GM18502 (cell line): ENCODE measurements around the gene GINS2.

Experiments
- ATAC-seq: cut with Tn5 transposase; IDR thresholded peaks from one replicate; pipeline ENCODE4 v1.9.1; 2021; ENCODE audit warnings: mild to moderate bottlenecking; ENCODE audit not compliant: unreplicated experiment, poor library complexity

The GINS2 gene

DNA sequence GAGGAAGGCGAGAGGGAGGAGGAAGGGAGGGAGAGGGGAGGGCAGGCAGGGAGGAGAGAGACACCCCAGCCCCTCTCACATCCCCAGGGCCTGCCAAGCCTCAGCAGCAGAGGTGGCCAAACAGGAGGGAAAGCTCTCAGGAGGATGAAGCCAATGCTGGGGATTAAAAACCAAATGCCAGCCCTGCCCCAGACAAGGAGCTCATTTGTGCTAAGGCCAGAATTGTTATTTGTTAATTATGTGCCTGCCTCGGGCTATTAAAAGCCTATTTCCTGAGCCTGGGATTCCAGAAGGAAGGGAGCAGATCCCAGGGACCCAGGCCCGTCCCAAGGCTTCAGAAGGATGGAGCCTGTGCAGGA is 27.9 kb upstream of the GINS2 start:
- ATAC-seq = no peak

DNA sequence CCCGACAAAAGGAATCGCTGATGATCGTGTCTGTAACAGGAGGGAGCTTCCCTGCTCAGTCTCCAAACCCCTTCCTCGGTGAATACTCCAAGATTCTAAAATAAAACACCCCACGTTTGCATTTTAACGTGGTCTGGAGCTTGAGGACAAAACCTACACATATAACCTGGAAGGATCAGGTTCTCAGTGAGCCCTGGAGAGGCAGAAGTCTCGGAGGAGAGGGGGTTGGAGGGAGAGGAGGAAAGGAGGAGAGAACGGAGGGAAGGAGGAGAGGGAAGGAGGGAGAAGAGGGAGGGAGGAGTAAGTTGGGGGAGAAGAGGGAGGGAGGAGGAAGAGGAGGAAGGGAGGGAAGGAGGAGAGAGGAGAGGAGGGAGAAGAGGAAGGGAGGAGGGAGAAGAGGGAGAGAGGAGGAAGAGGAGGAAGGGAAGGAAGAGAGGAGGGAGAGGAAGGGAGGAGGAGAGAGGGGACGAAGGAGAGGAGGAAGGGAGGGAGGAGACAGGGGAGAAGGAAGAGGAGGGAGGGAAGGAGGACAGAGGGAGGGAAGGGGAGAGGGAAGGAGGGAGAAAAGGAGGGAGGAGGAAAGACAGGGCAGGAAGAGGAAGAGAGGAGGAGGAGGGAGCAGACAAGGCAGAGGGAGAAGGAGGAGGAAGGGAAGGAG is 27.4 kb upstream of the GINS2 start:
- ATAC-seq = no peak

DNA sequence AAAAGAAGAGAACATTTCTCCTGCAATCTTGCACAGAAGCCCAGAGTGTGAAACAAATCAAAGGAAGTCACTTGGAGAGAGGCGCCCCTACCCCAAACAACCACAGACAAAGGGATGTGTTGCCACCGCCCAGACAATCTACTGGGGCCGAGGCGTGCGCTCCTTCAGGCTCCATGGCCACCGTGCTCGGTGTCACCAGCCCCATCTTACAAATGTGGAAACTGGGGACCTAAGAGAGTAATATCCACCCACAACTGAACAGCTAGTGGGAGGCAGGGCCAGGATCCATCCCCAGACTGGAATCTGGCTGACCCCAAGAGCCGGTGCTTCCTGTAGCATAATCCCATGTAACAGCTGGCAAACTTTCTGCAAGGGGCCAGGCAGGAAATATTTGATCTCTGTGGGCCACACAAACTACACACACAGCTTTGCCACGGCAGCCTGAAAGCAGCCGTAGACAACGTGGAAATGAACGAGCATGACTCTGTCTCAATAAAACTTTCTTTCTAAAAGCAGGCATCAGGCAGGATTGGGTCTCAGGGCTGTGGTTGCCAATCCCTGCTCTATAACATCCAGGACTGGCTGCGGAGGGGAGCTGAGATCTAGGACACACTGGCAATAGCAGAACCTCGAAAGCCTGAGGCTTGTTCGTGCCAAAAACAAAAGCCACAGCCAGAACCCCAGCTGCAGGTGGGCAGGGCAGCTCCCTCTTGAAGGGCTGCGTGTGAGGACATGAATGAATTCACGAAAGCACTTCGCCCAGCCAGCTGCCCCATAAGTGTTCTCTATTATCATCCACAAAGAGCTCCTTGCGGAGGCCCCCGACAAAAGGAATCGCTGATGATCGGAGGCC is 26.6 kb upstream of the GINS2 start:
- ATAC-seq = no peak

DNA sequence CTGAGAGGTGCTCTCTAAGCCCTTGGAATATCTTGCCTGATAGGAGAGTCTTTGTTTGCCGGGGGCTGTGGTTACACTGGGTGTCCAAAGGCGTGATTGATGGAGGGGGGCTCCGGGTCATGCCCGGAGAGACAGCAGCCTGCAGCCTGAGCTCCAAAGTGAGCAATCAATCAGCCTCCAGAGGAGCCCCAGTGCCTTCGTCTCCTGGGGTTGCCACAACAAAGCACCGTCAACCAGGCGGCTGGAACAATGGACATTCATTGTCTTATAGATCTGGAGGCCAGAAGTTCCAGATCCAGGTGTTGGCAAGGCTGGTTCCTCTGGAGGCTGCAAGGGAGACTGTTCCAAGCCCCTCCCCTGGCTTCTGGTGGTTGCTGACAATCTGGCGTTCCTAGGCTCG is 24.0 kb upstream of the GINS2 start:
- ATAC-seq = no peak

DNA sequence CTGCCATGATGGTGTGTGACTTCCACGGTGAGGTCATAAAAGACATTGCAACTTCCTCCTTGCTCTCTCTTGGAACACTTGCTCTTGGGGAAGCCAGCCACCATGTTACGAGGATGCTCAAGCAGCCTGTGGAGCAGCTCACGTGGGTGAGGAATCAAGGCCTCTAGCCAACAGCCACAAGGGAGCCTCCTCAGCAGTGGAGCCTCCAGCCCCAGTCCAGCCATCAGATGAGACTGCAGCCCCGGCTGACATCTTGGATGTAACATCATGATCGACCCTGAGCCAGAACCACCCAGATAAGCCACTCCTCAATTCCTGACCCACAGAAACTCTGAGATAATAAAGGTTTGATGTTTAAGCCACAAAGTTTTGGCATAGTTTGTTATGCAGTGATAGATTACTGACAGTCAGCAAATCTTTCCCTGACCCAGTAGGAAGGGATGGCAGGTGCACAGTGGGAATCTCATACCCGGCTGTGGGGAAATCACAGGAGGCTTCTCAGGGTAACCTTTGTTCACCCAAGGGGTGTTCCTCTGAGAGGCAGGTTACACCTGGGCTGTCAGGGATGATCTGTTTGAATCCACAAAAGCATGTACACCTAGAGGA is 23.3 kb upstream of the GINS2 start:
- no peak for ATAC-seq

DNA sequence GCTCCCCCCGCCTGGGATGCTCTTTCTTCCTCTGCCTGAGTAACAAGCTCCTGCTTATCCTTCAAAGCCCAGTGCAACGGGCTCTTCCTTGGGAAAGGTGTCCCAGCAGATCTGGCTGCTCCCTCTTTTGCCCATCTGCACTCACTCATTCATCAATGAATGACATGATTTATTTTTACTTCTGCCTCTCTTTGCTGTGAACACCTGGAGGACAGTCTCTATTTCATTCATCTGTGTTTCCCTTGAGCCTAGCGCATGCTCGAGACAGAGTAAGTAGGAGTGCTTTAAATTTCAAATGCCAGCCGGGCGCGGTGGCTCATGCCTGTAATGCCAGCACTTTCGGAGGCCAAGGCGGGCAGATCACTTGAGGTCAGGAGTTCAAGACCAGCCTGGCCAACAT is 22.0 kb upstream of the GINS2 start:
- no peak for ATAC-seq

DNA sequence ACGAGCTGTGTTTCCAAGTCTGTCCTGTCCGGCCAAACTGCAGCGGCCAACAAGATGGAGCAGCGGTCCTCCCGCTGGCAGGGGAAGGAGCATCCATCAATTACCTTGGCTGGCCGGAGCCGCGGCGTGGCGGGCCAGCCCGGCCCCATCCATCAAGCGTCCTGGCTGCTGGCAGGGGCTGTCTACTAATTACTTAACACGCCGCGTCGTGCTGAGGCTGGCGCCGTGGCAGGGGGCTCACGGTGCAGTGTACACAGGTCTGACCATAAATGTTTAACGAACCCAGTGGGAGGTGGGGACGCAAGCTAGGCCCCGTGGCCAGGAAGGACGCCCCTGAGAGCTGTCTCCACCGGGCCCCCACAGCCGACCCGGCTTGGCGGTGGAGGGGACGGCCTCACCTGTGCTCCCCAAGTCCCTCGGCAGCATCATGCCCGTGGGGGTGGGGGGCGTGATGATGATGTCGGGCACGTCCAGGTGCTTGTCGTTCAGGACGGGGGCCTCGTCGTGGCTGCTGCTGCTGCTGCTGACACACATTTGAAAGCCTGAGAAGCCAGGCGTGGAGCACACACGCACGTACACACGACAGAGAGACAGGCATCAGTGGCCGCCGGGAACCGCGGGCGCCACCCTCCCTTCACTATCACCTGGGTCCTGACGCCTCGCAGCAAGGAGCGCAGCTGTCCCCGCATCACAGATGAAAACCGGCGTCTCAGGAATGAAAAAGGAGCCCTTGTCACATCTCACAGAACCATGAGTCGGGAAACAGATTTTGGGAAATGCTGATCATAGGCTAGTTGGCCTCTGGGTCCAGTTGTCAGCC is 21.2 kb upstream of the GINS2 start:
- no peak for ATAC-seq

DNA sequence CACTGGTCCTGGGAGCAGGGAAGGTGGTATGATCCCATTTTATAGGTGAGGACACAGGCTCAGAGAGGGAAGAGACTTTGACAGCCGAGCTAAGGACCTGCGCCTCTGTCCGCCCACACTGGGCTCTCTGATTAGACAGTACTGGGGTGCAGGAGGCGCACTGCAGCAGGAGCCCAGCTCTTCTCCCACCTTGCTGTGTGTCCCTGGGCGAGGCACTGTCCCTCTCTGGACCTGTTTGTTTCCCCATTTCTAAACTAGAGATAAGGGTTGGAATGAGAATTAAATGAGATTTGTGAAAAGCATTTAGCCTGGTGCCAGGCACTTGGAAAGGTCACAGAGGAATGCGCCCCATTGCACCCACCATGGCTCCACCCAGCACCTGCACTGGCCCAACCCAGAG is 19.6 kb upstream of the GINS2 start:
- no peak for ATAC-seq

DNA sequence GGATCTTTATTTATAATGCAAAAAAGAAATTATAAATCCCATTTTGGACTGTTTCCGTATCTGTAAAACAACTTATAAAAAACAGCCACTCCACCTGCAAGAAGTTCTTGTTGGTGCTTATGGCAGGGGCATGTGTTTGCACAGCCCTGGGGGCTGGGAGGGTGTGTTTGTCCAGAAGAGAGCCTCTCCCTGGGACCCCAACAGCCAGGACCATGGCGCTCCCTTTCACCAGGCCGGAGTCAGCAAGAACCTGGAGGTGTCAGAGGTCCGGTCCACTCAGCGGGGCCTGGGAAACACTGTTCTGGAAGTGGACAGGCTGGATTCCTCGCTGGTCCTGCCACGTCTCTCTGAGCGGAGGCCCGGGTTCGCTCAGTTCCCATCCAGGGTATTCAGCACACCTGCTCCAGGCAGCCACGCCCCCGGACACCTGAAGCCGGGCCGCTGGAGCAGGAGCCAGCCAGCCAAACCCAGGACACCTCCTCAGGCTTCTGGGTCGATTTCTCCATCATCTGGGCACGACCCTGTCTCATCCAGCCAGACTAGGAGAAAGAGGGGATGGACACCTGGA is 18.9 kb upstream of the GINS2 start:
- ATAC-seq = no peak

DNA sequence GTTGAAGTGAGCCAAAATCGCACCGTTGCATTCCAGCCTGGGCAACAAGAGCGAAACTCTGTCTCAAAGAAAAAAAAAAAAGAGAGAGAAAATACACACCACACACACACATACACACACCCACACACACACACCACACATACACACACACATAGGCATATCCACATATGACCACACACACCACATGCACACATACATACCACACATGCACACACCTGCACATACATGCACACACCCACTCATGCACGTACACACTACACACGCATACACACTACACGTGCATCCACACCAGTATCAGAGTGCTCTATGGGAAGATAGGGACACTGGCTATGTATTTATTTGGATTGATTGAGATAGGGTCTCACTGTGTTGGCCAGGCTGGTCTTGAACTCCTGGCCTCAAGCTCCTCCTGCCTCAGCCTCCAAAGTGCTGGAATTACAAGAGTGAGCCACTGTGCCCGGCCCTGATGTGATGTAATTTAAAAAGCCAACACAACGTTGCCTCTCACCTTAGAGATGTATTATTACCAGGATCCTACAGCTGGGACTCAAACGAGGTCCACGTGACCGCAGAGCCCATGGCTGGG is 17.8 kb upstream of the GINS2 start:
- no peak for ATAC-seq

DNA sequence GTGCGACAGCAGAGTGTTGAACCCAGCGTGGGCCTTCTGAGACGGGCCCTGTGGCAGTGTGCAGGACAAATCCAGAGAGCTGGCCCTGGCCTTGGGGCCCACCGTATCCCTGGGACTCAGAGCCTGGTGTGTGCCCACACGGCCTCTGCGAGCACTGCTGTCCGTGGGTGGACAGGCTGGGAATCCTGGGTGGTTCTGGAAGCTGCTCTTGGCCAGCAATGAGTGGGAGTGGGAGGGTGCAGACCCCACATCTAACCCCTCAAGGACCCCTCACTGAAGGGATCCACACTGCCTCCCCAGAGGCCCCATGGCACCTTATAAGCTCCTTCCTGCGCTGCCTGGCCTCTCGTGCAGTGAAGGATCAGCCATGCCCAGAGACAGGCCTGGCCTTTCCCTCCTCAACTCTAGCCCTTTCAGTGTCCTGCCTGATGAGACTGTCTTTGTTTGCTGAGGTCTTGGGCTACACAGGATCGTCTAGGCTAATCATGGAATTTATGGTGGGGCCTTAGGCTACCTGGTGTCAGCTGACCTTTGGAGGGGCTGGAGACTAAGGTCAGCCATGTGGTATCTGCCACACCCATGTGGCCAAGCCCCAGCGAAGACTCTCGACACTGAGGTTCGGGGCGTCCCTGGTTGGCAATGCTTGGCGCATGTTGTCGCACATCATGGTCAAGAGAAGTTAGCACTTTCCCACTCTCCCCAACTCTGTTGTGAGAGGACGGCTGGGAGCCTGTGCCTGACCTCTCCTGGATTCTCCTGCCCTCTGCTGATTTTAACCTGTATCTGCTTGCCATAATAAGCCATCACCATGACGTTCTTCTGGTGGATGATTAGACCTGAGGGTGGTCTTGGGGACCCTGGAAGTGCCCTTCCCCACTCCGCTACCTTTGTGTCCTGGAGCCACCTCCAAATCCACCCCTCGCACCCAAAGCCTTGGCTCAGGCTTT is 16.4 kb upstream of the GINS2 start:
- no peak for ATAC-seq

DNA sequence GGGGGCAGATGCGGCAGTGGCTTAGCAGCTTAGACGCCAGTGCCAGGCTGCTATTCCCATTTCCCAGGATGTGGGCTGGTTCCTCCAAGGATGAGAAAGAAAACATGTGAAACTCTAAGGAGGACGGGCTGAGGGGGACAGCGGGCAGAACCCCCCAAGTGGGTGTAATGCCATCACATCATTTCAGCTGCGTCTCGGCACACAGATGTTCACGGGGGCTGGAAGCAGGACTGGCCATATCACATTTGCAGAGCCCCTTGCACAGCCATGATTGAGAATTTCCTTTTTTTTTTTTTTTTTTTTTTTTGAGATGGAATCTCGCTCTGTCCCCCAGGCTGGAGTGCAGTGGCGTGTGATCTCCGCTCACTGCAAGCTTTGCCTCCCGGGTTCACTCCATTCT is 15.3 kb upstream of the GINS2 start:
- ATAC-seq = no peak

DNA sequence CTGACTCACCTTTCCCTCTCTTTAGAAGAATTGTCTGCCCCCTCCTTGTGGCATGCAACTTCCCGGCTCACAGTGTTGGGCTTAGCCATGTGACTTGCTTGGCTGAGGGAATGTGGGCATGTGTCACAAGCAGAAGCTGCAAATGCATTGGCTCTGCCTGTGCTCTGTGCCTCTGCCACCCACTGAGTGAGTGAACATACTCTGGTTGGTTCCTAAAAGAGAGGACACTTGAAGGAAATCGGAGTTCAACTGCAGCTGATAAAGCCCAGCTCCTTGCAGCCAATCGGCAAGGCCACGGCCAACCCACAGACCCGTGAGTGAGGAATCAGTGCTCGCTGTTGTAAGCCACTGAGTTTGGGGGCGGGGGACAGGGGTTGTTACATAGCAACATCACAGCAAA is 10.9 kb upstream of the GINS2 start:
- ATAC-seq = no peak

DNA sequence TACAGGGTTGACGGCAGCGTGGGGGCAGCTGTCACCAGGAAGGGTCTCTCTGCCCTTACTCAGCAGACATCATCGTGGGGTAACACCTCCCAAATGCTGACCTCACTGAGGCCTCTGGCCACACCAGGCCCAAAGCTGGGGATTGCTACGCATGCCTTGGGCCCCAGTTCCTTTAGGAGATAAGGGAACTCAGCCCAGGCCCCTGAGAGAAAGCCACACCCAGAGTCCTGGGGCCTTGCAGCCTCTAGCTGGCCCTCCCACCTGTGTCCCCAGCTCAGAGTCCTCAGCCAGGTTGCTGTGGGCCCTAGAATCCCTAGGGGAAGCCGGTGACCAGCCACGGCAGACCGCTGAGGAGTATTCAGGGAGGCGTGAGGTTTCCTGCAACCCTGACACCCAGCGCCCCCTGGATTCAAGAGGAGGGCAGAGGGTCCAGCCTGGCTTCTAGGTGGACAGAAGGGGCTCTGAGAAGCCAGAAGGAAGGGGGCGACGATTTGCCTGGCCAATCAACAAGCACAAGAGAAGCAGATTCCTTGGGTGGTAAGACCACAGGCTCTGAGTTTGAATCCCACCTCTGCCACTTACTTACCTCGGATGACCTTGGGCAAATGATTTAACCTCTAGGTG is 10.3 kb upstream of the GINS2 start:
- ATAC-seq = no peak

DNA sequence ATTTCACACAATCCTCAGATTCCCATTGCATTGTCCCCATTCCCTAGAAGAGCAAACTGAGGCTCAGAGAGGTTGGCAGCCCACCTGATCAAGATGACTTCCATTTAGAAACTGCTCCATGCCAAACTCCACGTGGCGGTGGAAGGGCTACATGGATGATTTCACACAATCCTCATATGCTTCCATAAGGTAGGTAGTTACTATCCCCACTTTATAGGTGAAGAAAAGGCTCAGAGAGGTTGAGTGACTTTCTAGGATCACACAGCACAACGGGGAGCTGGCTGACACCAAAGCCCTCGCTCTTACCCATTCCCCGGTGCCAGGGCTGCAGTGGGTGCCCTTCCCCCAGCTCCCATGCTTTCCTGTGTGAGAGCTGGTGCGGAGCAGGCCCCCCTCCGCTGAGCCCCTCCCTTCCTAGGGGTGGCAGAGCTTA is 9.7 kb upstream of the GINS2 start:
- ATAC-seq = no peak

DNA sequence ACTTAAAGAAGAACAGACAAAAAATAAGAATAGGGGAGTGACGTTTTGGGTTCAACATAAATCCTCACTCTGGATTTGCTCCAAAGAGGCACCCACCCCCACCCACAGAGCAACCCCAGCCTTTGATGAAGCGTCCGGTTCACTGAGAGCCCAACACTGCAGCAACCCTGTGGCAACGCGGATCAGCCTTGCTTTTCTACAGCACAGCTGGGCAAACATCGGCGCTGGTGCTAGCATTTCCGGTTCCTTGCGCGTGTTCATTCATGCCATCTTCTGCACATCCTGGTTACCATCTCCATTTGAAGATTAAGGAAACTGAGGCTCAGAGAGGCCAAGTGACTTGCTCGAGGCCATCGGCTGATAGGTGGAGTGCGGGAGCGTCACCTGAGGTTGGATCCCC is 8.7 kb upstream of the GINS2 start:
- ATAC-seq = no peak

DNA sequence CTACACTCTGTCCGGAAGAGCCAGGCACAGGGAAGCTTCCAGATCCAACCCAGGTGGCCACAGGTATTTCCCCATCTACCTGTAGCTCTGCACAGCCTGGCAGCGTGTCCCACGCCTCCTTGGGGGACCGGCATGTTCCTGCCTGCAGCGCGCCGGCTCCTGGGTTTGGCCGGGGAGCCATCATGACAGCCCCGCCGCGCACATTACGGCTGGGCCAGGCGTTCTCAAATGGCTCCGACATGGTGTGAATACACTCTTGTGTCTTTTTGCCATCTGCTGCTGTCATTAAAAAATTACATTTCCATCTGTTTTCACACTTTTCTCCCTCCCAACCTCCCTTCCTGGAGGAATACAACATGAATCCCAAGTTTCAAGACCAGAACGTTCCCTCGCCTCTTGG is 8.0 kb upstream of the GINS2 start:
- no peak for ATAC-seq
